ENCODE measurements around the gene ANLN. TPM values are rescaled to one million over a fixed set of nuclear protein-coding genes. Genes with fewer than 3 reads are reported as not detected.

ANLN gene
- total and polyA plus RNA-seq, 2 donors = 3.1 to 28.8 TPM

DNA sequence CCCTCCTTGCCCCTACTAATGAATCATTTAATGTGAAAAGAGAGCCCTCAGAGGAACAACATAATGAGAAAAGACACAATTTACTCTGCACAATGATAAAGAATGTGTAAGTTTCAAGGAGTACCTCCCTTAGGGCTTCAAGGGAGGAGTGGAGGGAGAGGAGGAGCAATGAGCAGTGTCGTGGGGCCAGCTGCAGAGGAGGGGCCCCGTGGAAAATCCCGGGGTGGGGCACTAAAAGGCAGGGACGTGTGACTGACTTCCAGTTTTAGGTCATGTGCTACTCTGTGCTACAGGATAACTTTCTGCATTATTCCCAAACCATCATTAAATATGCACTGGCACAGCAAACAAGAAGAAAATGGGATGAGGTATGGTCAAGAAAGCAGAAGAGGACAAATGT lies 108.1 kb downstream of the ANLN start:
- H3K27me3 ChIP-seq (ENCODE audit: control insufficient read depth in 2 of 2, insufficient read depth in 1 of 2, low read length in 1 of 2) = no peaks in the 10 kb centered on the region
- H3K4me3 ChIP-seq (ENCODE audit: low read length in 2 of 2) = no peak overlapping the region
- no peaks in the 10 kb centered on the region for H3K9me3 ChIP-seq (ENCODE audit: control insufficient read depth in 2 of 2, insufficient read depth in 1 of 2, low read length in 1 of 2)
- H3K4me1 ChIP-seq (ENCODE audit: control insufficient read depth in 2 of 2, insufficient read depth in 2 of 2, low read length in 2 of 2) = no peaks in the 10 kb centered on the region
- DNase-seq (ENCODE audit: low read depth in 6 of 9, low spot score in 9 of 9) = no peak
- 91% methylated on average over 4 of the region's 4 CpGs for WGBS
- no peaks in the 10 kb centered on the region for H3K36me3 ChIP-seq (ENCODE audit: control insufficient read depth in 2 of 2, insufficient read depth in 2 of 2, low read length in 1 of 2)
- H3K27ac ChIP-seq (ENCODE audit: low read depth in 1 of 2, low read length in 1 of 2) = no peak overlapping the region

Other genes with a start within 250 kb of the ANLN start
- gene EEPD1, start 236.6 kb upstream of the ANLN start, total RNA-seq = 32.8 TPM
- 16.9 TPM for gene EEPD1, start 236.6 kb upstream of the ANLN start, polyA plus RNA-seq